GM19467 (cell line): ENCODE results near the gene YBX2.

ENCODE experiments used
- ATAC-seq: cut with Tn5 transposase; IDR thresholded peaks from one replicate; pipeline ENCODE4 v1.9.1; 2021; ENCODE audit warnings: mild to moderate bottlenecking, moderate library complexity; ENCODE audit not compliant: unreplicated experiment

YBX2 gene

DNA sequence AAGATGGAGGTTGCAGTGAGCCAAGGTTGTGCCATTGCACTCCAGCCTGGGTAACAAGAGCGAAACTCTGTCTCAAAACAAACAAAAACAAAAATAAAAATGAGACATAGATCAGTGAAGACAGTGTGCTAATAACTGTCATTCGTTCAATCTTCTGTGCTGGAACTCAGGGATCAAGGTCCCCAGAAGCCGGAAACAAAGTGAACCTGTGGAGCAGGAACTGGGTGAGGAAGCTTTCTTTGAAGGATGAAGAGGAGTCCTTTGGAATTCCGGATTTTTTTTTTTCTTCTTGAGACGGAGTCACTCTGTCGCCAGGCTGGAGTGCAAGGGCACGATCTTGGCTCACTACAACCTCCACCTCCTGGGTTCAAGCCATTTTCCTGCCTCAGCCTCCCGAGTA, 15.0 kb downstream of the YBX2 start:
- no peak for ATAC-seq

DNA sequence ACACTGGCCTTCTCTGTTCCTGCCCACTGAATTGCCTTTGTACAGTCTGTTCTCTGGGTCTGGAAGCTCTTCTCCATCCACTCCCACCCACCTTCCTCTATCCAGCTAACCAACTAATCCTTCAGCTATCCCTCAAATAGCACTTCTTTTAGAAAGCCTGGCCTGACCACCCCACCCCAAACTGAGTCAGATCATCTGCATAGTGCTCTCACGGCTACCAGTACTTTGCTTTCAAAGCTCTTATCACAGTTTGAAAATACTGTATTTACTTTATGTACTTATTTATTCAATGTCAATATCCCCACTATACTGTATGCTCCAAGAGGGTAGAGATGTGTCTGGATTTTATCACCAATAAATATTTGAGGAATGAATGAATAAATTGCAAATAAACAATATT, 27.7 kb downstream of the YBX2 start:
- no peak for ATAC-seq

DNA sequence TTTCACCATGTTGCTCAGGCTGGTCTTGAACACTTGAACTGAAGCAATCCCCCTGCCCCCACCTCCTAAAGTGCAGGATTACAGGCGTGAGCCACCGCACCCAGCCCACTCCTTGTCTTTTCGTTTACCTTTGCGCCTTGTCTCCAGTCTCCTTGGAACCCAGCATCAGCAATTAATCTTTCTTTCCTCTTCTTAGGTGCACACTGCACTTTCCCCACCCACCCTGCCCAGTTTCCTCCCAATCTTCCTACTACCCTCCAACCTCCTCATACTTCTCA, 30.7 kb downstream of the YBX2 start:
- no peak for ATAC-seq

DNA sequence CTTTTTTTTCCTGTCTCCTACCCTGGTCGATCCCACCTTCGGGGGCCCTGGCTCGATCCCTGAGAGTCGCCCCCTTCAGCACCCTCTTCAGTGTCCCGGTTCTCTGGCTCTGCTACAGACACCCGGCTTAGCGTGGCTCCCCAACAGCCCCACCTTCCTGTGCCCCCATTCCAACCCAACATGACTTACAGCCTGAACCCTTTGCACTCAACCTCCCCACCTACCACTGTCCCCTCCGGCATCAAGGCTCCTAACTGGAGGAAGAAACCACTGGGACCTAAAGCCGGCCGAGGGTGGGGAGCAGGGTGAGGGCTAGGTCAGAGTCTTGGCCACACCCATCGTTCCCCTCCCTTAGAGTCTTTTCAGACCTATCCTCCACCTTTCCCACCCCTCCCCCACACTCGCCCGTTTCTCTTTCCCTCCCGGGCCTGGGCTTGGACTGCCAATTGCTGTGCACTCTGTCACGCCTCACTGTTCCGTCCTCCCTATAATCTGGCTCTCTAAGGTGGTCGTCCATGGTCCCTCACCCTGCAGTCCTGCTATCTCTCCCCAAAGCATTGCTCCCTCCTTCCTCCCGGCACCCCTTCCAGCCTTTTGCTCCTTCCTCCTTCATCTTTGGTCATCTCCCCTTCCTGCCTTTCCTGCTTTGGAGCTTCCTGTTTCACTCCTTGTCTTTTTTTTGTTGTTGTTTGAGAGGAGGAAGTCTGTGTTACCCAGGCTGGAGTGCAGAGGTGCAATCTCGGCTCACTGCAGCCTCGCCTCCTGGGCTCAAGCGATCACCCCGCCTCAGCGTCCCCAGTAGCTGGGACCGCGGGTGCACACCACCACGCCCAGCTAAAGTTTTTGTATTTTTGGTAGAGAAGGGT, 31.3 kb downstream of the YBX2 start:
- ATAC-seq, result no peak

DNA sequence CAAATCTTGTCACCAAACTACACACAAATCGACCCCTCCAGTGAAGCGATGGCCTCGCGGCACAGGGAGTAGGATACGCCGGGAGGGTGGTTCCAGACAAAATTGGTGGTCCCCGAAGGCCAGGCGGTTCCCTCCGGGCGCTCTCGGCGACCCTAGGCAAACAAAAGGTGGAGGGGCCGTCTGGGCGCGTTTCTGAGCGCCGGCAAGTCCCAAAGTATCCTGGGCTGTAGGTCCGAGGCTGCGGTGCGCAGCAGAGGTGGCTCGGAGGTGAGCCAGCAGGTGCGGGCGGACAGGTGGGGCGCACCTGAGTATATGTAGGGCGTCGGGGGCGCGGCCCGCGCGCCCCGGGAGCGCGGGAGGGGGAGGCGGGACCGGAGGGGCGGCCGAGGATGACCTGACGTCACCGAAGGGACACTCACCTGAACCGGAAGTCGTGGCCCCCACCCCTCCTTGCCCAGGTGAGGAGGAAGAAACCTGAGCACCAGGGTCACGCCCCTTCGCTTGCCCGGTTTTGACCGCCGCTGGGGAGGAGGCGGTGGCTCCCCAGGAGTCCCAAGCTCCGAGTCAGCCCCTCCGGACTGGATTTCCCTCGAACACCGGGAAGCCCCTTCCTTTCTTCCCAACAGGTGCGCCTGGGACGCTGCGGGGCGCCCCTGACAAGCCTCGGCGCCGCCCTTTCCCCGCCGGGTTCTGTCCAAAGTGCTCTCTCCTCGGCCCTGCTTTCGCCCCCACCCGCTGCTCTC, 32.1 kb downstream of the YBX2 start, which contains the start of gene CLDN7:
Gene CLDN7 (minus strand): TSS at position 287 of the 743 bp plus-strand sequence. CDS start 435 bp downstream, outside the sequence.
- ATAC-seq, result no peak

DNA sequence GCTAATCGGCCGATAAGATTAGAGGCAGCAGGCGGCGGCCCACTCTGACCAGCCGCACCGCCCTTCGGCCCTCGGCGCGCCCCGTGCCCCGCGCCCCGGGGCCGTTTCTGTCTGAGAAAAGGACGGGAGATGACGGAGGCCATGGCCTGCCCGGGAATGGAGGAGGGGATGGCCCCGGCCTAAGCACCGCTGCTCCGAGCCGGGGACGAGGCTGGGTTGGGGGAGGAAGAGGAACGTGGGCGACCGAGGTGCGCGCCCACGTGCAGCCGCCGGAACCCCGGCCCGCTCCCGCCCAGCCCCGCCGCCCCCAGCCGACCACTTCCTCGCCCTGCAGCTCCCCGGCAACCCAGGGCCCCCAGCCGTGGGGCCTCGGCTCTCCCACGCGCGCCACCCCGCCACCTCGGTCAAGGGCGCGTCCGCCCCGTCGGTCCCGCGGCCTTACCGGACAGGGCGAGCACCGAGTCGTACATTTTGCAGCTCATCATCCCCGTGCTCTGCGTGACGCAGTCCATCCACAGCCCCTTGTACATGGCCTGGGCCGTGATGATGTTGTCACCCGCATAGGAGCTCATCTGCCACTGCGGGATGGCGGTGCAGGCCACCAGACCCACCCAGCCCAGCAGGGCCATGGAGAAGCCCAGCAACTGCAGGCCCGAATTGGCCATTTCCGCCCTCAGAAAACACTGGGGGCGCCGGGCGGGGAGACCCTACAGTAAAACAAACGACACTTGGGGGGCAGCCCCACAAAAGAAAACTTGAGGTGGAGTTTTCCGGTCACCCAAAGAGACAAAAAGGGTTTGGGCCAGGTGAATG, 32.9 kb downstream of the YBX2 start:
- ATAC-seq, result no peak

DNA sequence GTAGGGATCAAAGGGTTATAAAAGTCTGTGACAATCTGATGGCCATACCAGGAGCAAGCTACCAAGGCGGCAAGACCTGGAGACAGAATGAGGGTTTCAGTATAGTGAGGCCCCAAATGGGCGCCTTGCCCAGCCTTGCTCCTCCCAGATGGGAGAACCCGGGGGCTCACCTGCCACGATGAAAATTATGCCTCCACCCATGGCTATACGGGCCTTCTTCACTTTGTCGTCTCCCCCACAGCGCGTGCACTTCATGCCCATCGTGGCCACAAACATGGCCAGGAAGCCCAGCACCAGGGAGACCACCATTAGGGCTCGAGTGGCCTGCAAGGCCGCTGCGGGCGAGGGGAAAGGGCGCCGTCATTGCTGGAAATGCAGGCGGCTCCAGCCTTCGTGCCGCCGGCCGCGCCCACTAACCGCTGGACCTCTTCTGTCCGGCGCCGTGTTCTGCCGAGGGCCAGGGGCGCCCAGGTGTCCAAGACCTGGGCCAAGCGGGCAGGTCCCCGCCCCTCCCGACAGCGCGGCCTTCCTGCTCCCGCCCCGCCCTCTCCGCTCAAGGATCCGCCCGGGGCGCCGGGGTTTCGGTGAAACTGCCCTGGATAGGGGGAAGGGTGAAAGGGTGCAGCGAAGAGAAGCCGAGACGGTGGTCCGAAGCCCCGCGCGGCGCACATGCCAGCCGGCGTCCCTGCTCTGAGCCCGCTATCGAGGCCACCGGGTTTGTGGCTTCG, 33.6 kb downstream of the YBX2 start:
- no peak for ATAC-seq

DNA sequence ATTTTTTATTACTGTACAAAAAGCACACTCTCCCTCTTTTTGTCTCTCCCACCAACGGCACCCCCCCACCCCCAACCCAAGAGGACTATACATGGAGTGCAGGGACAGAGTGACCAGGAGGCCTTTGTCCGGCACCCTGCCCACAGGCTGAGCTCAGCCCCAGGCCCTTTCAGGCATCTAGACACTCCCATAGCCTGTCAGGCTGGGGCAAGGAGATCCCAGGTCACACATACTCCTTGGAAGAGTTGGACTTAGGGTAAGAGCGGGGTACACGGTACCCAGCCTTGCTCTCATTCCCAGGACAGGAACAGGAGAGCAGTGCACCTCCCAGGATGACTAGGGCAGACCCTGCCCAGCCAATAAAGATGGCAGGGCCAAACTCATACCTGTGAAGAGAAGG, 34.3 kb downstream of the YBX2 start:
- no peak for ATAC-seq

DNA sequence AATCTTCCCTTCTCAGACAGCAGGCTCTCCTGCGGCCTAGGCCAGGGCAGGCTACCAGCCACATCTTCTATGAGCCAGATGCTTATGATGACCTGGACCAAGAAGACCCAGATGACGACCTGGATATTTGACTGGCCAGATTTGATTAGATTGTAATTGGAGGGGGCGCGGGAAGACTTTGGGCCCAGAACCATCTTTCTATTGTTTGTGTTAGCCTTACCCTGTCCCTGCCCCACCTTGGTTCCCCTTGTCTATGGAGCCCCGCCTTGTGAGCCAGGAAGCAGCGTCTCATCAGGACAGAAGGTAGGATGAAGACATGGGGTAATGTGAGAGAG, 34.9 kb downstream of the YBX2 start:
- ATAC-seq, result no peak

DNA sequence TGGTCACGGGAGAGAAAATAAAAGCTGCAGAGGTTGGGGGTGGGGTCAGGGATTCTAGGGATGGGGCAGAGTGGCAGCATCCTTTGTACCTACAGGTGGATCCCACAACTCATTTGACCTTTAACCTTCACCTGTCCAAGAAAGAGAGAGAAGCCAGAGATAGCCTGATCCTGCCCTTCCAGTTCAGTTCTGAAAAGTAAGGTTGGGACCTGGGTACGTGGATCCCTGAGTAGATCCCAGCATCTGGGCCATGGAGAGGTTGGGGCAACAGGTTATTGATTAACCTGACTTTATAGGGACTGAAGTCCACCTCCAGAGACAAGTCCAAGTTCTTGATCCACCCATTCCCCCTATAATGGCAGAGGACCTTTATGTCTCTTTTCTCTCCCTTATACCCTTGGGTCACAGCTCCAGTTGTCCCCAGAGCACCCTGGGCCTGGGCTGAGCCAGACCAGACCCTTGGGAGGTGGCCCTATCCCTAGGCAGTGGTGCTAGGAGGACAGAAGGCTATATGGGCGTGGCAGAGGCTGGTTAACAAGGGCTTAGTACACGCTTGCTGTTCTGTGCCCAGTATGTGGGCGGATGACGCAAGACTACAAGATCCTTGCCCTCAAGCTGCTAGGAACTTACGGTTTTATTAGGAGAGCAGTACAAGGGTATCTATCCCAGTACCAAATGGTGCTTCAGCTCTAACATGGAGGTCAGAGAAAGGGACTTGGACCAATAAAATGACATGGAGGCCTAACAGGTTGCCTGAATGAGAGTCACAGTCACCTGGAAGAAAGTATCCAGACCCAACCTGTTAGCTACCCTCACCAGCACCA, 35.5 kb downstream of the YBX2 start:
- no peak for ATAC-seq

DNA sequence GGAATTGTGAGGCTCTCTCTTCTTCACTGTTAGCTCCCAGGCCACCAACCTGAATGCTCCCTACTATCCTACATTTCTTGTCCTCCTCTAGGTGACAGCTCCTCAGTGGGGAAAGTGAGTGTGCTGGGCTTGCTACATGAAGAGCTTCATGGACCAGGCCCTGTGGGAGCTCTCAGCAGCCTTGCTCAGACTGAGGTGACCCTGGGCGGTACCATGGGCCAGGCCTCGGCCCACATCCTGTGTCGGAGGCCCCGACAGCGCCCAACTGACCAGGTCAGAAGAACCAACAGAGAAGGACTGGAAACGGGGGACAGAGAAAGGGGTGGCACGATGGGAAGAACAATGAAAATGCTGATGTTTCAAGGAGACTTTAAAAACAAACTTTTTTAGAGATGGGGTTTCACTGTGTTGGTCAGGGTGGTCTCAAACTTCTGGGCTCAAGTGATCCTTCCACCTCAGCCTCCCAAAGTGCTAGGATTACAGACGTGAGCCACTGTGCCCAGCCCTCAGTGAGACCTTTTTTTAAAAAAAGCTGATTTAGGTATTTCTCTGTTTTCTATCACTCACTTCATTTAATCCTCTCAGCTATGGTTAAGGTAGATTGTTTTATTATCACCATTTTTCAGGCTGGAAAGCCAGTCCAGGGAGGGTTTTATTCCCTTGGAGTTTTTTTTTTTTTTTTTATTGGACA, 37.5 kb downstream of the YBX2 start:
- ATAC-seq, result no peak

DNA sequence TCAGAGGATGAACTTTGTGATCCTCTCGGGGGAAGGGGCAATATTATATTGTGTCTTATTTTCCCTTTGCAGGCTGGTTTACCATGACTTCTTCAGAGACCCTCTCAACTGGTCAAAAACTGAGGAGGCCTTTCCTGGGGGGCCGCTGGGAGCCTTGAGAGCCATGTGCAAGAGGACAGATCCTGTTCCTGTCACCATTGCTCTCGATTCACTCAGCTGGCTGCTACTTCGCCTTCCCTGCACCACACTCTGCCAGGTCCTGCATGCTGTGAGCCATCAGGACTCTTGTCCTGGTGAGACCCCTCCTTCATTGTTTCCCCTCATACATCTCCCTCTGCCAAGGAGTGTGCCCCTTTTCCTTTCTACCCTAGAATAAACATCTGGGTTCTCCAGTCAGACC, 39.9 kb downstream of the YBX2 start:
- no peak for ATAC-seq

DNA sequence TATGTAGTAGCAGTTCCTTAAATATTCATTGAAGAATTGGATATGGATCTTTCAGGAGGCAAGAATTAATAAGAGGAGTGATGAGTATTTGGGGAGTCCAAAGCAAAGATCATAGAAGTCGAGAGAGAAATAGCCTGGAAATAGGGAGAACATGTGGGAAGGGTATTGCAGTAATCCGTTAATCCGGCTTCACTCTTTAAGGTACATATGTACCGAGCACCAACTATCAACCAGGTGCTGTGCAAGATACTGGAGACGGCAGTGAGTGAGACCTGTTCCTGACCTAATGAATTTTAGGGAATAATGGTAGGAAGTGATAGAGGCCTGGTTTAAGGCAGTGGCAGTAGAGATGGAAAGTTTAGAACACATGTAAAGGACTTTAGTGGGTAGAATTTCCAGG, 41.4 kb downstream of the YBX2 start:
- no peak for ATAC-seq

DNA sequence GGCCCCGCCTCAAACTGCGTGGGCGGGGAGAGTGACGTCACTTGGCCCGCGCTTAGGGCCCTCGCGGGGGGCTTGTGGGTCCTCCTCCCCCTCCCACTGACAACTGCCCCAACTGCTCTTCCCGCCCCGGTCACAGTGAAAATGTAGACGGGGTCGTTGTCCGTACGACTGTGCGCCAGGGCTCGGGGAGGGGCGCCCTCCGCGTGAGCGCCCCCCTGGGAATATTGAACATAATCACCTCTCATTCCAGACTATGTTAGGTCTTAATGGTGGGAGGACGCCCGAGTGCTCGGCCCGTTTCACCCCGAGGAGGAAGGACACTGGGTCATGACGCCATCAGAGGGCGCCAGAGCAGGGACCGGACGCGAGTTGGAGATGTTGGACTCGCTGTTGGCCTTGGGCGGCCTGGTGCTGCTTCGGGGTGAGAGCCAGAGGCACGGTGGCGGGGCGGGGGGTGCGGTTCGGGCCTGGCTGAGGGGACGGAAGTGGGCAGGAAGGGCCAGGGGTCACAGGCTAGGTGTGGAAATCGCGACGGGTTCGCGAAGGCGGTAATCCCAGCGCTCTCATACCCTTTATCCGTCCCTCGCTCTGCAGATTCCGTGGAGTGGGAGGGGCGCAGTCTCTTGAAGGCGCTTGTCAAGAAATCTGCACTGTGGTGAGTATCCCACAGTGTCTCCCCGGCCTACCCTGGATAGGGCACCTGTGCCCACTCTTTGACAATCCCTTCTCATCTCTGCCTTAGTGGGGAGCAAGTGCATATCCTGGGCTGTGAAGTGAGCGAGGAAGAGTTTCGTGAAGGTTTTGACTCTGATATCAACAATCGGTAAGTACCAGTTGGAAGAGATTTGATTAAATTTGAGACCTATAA, 42.0 kb downstream of the YBX2 start, which contains the start of gene ELP5:
Gene ELP5 (plus strand): TSS at position 40 of the 868 bp plus-strand sequence. CDS start 336 bp downstream, at position 376.
- peak; percentile 31 for ATAC-seq

DNA sequence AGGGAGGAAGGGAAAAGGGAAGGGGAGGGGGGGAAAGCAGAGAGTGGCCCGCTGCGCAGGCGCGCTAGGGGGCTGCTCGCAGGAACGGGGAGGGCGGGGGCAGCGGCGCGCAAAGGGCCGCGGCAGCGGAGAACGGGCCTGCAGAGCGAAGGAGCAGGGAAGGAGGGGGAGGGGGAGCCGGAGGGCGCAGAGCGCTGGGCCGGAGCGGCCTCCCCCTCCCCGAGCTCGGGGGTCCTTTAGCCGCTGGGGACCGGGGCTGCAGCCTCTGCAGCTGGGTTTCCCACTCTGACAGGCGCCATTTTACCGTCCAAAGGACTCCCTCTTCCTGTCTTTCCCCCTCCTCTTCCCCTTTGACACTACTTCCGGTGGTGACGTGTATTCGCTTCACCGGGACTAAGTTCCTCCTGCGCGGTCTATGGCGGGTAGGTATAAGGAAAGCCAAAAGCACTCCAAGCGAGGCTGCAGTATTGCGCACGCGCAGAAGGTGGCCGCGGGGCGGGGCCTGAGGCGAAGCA, 42.7 kb downstream of the YBX2 start, which contains the start of gene CTDNEP1:
Gene CTDNEP1 (minus strand): TSS at position 74 of the 515 bp plus-strand sequence. CDS start 438 bp downstream, outside the sequence.
- ATAC-seq, result peak; percentile 81

DNA sequence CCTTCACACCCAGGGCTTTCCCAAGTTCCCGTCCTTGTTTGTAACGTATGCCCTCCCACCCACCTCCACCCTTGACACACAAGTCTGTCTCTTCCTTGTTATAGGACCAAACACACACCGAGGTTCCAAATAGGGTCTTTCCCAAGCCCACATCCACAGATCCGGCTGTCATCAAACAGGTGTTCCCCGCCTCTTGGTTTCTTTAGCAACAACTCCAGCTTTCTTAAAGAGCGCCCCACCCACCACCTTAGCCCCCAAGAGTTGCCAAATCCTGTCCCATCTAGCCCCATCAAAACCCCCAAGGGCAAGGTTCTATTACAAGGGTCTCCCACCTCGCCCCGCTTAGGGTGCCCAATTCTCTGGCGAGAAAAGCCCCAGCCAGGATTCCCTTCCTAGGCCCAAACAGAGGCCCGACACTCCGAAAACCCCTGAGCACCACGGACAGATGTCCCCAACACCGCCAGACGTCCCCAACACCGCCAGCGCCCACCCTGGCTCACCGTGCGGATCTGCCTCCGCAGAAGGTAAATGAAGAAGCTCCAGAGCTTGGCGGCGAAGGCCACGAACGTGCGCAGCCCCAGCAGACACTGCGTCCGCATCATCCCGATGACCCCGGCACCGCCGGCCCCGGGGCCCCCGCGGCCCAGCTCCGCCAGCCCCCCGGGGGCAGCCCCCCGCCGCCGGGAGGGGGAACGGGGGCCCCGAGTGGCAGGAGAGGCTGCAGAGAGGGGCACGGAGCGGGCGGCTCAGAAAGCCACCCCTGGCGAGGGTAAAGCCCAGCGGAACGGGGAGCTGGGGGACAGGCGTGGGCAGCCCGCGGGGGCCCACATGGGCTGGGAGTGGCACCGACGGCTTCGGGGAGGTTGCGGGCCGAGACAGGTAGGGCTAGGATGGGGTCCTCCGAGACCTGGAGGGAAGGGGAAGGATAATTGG, 43.5 kb downstream of the YBX2 start:
- ATAC-seq, result no peak

DNA sequence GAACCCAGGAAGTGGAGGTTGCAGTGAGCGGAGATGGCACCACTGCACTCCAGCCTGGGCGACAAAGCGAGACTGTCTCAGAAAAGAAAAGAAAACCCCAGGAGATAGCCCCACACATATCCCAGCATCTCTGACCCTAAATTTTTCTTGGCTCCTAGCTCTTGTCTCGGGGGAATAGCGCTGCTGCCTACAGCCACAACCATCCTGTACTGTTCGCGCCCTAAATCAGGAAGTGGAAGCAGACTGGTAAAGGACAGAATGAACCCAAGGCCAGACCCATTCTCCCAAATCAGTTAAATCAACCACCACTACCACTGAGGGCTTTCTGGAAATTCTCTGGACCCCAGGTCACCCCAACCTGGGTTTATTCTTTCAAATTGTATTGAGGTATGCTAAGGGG, 44.6 kb downstream of the YBX2 start:
- ATAC-seq, result no peak
